ENCODE measurements around the gene CDRT4. TPM values are rescaled to one million over a fixed set of nuclear protein-coding genes. Genes with fewer than 3 reads are reported as not detected.

Gene CDRT4
- total and polyA plus RNA-seq, 10 of the 15 experiments (the other 5 are each of a cell fraction or from before 2014, with no cell fraction given), result 0.11 to 1.3 (median 0.51) TPM; not detected in 3

- Histone ChIP-seq H3K9me3 (replicated peaks; ENCODE audit: control insufficient read depth, insufficient read depth, low read length) (no peaks in the 10 kb centered on the region), H3K9ac (ENCODE audit: control insufficient read depth, insufficient read depth, low read length) (no peak overlapping the region), H3K36me3 (ENCODE audit: control insufficient read depth in 2 of 2, insufficient read depth in 2 of 2, low read length in 1 of 2) (no peaks in the 10 kb centered on the region), H4K20me1 (ENCODE audit: control insufficient read depth, insufficient read depth) (no peaks in the 10 kb centered on the region), H3K79me2 (ENCODE audit: control insufficient read depth, insufficient read depth, low read length) (no peaks in the 10 kb centered on the region), H3K27ac (ENCODE audit: control insufficient read depth, insufficient read depth) (no peak overlapping the region), H3K4me2 (ENCODE audit: control insufficient read depth, insufficient read depth) (no peak overlapping the region), H2AFZ (ENCODE audit: control insufficient read depth, low read depth, low read length) (no peak overlapping the region), H3K4me3 (no peak overlapping the region), H3K27me3 (replicated peaks in 1 of 2; ENCODE audit: control insufficient read depth in 2 of 2, insufficient read depth in 2 of 2, low read length in 1 of 2) (no peaks in the 10 kb centered on the region), H3K4me1 (ENCODE audit: control insufficient read depth, insufficient read depth, low read length) (no peaks in the 10 kb centered on the region)
- SMC1A ChIA-PET (ENCODE audit: uncharacterized antibody, unreplicated experiment), result no interaction called here
- in situ Hi-C loops (cut with MboI), result no loop called here
- CTCF ChIA-PET, result no interaction called here
- POLR2A ChIA-PET, result no interaction called here
- intact Hi-C loops (cut with micrococcal nuclease; ENCODE audit: unreplicated experiment), result no loop called here
- DNase-seq (ENCODE audit: low read depth, low spot score) (no peak), FAIRE-seq (no peak), ATAC-seq (no peak)
- RAD21 ChIA-PET (ENCODE audit: unreplicated experiment), result no interaction called here
- TF ChIP-seq MTA3 (IDR thresholded peaks at IDR 0.05; ENCODE audit: borderline replicate concordance, low read length) (no peak), SPI1 (IDR thresholded peaks at IDR 0.05; ENCODE audit: borderline replicate concordance, insufficient read depth, low read depth, low read length) (no peak), SMAD5 (IDR thresholded peaks at IDR 0.05; ENCODE audit: low read depth) (no peak), STAT1 (conservative IDR thresholded peaks at IDR 0.05) (no peak), NFYA (IDR thresholded peaks at IDR 0.05; ENCODE audit: borderline replicate concordance, low read depth, low read length) (no peak), ZBTB33 (IDR thresholded peaks at IDR 0.05) (no peak), TCF7 (IDR thresholded peaks at IDR 0.05; ENCODE audit: borderline replicate concordance) (no peak), NR2C1 (IDR thresholded peaks at IDR 0.05) (no peak)
- BruUV-seq (replicated peaks), result no TSS peak
- WGBS (ENCODE audit: insufficient coverage, insufficient replicate concordance, low lambda C conversion rate, missing lambda C conversion rate), result 5% methylated on average over 3 of the region's 3 CpGs
Observed at GRCh38 chr17:15472891-15473290, 5.5 kb upstream of the CDRT4 start.
